SH-SY5Y (cell line): ENCODE measurements around the gene TMEM184A.

Experiments used
- GATA2 ChIP-seq: IDR thresholded peaks from 2 replicates; pipeline ENCODE4 v1.6.1; 2011; ENCODE audit warnings: mild to moderate bottlenecking, low read depth, low read length
- GATA3 ChIP-seq: IDR thresholded peaks from 2 replicates; pipeline ENCODE4 v1.6.1; 2011; ENCODE audit warnings: low read depth, mild to moderate bottlenecking, low read length, moderate library complexity

DNA sequence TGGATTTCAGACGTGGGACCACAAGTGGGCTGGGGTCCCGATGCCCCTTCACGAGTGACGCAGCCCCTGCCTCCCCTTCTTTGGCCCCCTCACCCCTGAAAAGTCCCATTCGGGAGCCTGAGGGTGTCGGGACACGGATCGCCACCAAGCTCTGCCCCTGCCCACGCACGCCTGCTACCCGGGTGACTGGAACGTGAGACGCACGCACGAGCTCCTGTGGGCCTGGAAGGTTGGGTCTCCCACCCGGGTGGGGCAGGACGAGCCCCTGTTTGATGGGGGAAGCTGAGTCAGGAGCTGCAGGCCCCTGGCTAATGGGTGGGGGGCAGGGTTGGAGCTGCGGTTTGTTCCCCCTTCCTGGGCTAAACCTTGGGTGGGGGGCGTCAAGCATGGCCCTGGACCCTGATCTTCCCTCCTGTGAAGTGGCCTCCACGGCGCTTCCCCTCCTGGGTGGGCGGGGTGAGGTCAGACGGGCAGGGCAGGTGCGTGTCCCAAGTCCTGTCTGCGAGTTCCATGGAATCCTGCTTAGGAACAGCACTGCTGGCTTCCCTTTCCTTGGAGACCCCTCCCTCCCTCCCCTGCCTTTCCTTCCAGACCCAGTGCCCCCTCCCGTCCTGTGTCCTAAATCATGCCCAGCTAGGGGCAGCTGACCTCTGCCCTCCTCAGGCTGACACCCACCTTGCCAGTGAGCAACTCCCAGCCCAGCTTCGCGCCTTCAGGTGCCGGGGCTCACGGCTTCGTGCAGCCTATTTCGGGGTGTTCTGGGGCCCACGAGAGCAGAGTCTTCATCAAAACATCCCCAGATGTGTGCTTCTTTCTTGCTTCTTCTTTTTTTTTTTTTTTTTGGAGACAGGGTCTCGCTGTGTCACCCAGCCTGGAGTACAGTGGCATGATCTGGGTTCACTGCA, 5.3 kb upstream of the TMEM184A start:
- no peak for TF ChIP-seq GATA2
- no peak for TF ChIP-seq GATA3
